ENCODE data around the gene GUK1. TPM values are rescaled to one million over a fixed set of nuclear protein-coding genes. Genes with fewer than 3 reads are reported as not detected.

Gene GUK1
- total RNA-seq, 1 experiment from 2014 or later = 996 TPM

GRCh38 chr1:228180271-228180958 is 40.3 kb downstream of the GUK1 start:
- TF ChIP-seq EZH2 (IDR thresholded peaks at IDR 0.05; ENCODE audit: low read length, unreplicated experiment) (no peak), CTCF (conservative IDR thresholded peaks at IDR 0.05; ENCODE audit: low read depth, low read length) (peak; percentile 66)
- Histone ChIP-seq H3K27me3 (ENCODE audit: low read length) (no peaks in the 10 kb centered on the region), H3K4me3 (ENCODE audit: low read length) (no peak overlapping the region), H3F3A (ENCODE audit: low read length, unreplicated experiment) (no peaks in the 10 kb centered on the region), H3K36me3 (ENCODE audit: low read depth, low read length) (no peaks in the 10 kb centered on the region), H4K20me1 (ENCODE audit: low read length) (no peaks in the 10 kb centered on the region), H3K79me2 (ENCODE audit: low read length) (no peaks in the 10 kb centered on the region), H2AFZ (ENCODE audit: low read length) (no peak overlapping the region), H3K4me1 (ENCODE audit: insufficient read depth, low read length) (no peaks in the 10 kb centered on the region), H3K9me2 (replicated peaks; ENCODE audit: low read length) (no peaks in the 10 kb centered on the region), H3K27ac (ENCODE audit: low read length) (no peak overlapping the region), H3K4me2 (ENCODE audit: low read length) (no peak overlapping the region), H3K9ac (ENCODE audit: low read length) (no peak overlapping the region), H3K9me3 (ENCODE audit: low read length) (no peaks in the 10 kb centered on the region)
- BruUV-seq (replicated peaks) = no TSS peak
- DNase-seq (peak; percentile 34), ATAC-seq (peak; percentile 27; the same call in 1 of the 2 replicates)
- POLR2A ChIA-PET (ENCODE audit: unreplicated experiment) = no interaction called here
- CTCF ChIA-PET = interaction anchor here (0.6 to 0.7 kb wide), 2 partner anchors 21 to 50 kb away, joined by 3 to 7 read pairs; no protein-coding TSS in a partner anchor
- intact Hi-C loops (cut with micrococcal nuclease) = no loop called here

- H3K27ac ChIP-seq (ENCODE audit: low read length) = no peak overlapping the region
- no peak for ATAC-seq
- H3K9ac ChIP-seq (ENCODE audit: low read length) = no peak overlapping the region
- no peaks in the 10 kb centered on the region for H4K20me1 ChIP-seq (ENCODE audit: low read length)
- no peaks in the 10 kb centered on the region for H3K9me3 ChIP-seq (ENCODE audit: low read length)
- no peak overlapping the region for H2AFZ ChIP-seq (ENCODE audit: low read length)
- no peak overlapping the region for H3K4me3 ChIP-seq (ENCODE audit: low read length)
- H3K4me2 ChIP-seq (ENCODE audit: low read length) = no peak overlapping the region
- DNase-seq = no peak
- H3K79me2 ChIP-seq (ENCODE audit: low read length) = no peaks in the 10 kb centered on the region
- ChIA-PET POLR2A (ENCODE audit: unreplicated experiment) (no interaction called here), CTCF (interaction anchor here (0.6 to 0.7 kb wide), 2 partner anchors 16 to 50 kb away, joined by 3 to 7 read pairs; no protein-coding TSS in a partner anchor)
- no peaks in the 10 kb centered on the region for H3F3A ChIP-seq (ENCODE audit: low read length, unreplicated experiment)
- no peak for TF ChIP-seq EZH2 (IDR thresholded peaks at IDR 0.05; ENCODE audit: low read length, unreplicated experiment)
- TF ChIP-seq EZH2phosphoT487 (IDR thresholded peaks at IDR 0.05; ENCODE audit: borderline replicate concordance, low read length) = no peak
- no peak for TF ChIP-seq CTCF (conservative IDR thresholded peaks at IDR 0.05; ENCODE audit: low read depth, low read length)
- no peaks in the 10 kb centered on the region for H3K9me2 ChIP-seq (replicated peaks; ENCODE audit: low read length)
- no peaks in the 10 kb centered on the region for H3K27me3 ChIP-seq (ENCODE audit: low read length)
- no peaks in the 10 kb centered on the region for H3K36me3 ChIP-seq (ENCODE audit: low read depth, low read length)
- no TSS peak for BruUV-seq (replicated peaks)
- intact Hi-C loops (cut with micrococcal nuclease) = no loop called here
- no peaks in the 10 kb centered on the region for H3K4me1 ChIP-seq (ENCODE audit: insufficient read depth, low read length)
Observed at GRCh38 chr1:228180959-228181644, 41.0 kb downstream of the GUK1 start.

GRCh38 chr1:228181645-228182034 is 41.6 kb downstream of the GUK1 start:
- ChIA-PET CTCF (interaction anchor here (0.6 kb wide), 1 partner anchor 16 kb away, joined by 3 read pairs; no protein-coding TSS in a partner anchor), POLR2A (ENCODE audit: unreplicated experiment) (no interaction called here)
- ATAC-seq (no peak), DNase-seq (no peak)
- Histone ChIP-seq H2AFZ (ENCODE audit: low read length) (no peak overlapping the region), H3K9me3 (ENCODE audit: low read length) (no peaks in the 10 kb centered on the region), H3K9me2 (replicated peaks; ENCODE audit: low read length) (no peaks in the 10 kb centered on the region), H3K4me1 (ENCODE audit: insufficient read depth, low read length) (no peaks in the 10 kb centered on the region), H3K27me3 (ENCODE audit: low read length) (no peaks in the 10 kb centered on the region), H3K9ac (ENCODE audit: low read length) (no peak overlapping the region), H3K27ac (ENCODE audit: low read length) (no peak overlapping the region), H3K36me3 (ENCODE audit: low read depth, low read length) (no peaks in the 10 kb centered on the region), H3K4me2 (ENCODE audit: low read length) (no peak overlapping the region), H3F3A (ENCODE audit: low read length, unreplicated experiment) (no peaks in the 10 kb centered on the region), H3K79me2 (ENCODE audit: low read length) (no peaks in the 10 kb centered on the region), H3K4me3 (ENCODE audit: low read length) (no peak overlapping the region), H4K20me1 (ENCODE audit: low read length) (no peaks in the 10 kb centered on the region)
- no TSS peak for BruUV-seq (replicated peaks)
- TF ChIP-seq CTCF (conservative IDR thresholded peaks at IDR 0.05; ENCODE audit: low read depth, low read length) (no peak), EZH2phosphoT487 (IDR thresholded peaks at IDR 0.05; ENCODE audit: borderline replicate concordance, low read length) (no peak), EZH2 (IDR thresholded peaks at IDR 0.05; ENCODE audit: low read length, unreplicated experiment) (no peak)
- intact Hi-C loops (cut with micrococcal nuclease) = no loop called here

All from PC-3 (cell line).